Stomach smooth muscle (tissue), 2 donors: Measurements from ENCODE around the gene THAP7.
"Not testable (repeated sequence)": the region's sequence is repeated elsewhere in the genome, so short reads cannot be mapped to it uniquely, and the experiment has no call there.

Experiments used
- H3K27ac ChIP-seq: one replicate; pipeline ENCODE4 v1.7.0; 2013; ENCODE audit warnings: mild to moderate bottlenecking, low read length, inconsistent platforms
- H3K27me3 ChIP-seq, 2 donors: one replicate each; pipeline ENCODE4 v1.7.0; 2013; ENCODE audit warnings: low read length in 2 of 2; ENCODE audit not compliant: insufficient read depth in 2 of 2, control insufficient read depth in 1 of 2
- H3K36me3 ChIP-seq, 2 donors: one replicate each; pipeline ENCODE4 v1.7.0; 2013; ENCODE audit warnings: low read length in 2 of 2; ENCODE audit not compliant: control insufficient read depth in 2 of 2, insufficient read depth in 2 of 2
- H3K4me1 ChIP-seq: one replicate; pipeline ENCODE4 v1.7.0; 2013; ENCODE audit warnings: low read length; ENCODE audit not compliant: control insufficient read depth, insufficient read depth
- H3K4me3 ChIP-seq, 2 donors: one replicate each; pipeline ENCODE4 v1.7.0; 2013; ENCODE audit warnings: low read length in 2 of 2
- H3K9ac ChIP-seq, 2 donors: one replicate each; pipeline ENCODE4 v1.7.0; 2013; ENCODE audit warnings: low read length in 2 of 2, mild to moderate bottlenecking in 1 of 2
- H3K9me3 ChIP-seq, 2 donors: one replicate each; pipeline ENCODE4 v1.7.0; 2013; ENCODE audit warnings: low read length in 2 of 2; ENCODE audit not compliant: control insufficient read depth in 2 of 2
- donor health status: healthy.
- donor health status: Pancreatic carcinoma.

The THAP7 gene, protein sequence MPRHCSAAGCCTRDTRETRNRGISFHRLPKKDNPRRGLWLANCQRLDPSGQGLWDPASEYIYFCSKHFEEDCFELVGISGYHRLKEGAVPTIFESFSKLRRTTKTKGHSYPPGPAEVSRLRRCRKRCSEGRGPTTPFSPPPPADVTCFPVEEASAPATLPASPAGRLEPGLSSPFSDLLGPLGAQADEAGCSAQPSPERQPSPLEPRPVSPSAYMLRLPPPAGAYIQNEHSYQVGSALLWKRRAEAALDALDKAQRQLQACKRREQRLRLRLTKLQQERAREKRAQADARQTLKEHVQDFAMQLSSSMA

DNA sequence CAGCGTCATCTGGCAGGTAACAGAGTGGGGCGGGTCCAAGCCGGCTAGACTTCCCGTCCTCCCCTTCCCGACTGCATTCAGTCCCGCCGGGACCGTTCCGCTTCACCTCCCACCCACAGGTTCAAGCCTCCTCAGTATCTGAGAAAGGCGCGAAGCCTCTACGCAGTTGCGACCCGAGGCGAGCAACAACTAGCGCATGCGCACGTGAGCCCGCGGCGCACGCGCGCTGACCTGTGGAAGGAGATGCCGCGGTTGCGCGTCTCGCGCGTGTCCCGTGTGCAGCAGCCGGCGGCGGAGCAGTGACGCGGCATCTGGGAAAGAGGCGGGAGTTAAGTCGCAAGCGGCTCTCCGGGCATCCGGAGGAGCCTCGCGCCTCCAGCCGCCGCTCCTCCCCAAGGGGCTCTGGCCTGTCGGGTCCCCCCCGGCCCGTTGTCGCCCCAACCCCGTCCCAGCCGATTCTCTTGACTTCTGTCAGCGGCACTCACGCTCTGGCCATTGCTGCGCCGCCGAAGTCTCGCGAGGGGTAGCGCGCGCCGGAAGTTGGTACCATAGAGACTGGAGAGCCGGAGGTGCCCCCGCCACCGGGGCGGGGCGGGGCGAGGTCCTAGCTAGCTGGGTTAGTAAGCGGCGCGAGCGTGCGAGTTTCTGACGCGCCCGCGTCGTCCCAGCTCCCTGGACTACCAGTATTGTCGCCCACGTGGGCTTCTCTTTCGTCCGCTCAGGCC is at the start of gene THAP7:
Gene THAP7 (minus strand): TSS at position 518 of the 725 bp plus-strand sequence. CDS start 207 bp downstream, at position 311.
- peaks cover 36% of the 10 kb centered on the region for H3K4me1 ChIP-seq
- peak within 1 kb of the TSS; percentile 85 to 95 for H3K9ac ChIP-seq
- H3K36me3 ChIP-seq, result peaks cover 6 to 14% of the 10 kb centered on the region in 2 donors
- H3K27me3 ChIP-seq, result no peaks in the 10 kb centered on the region
- H3K4me3 ChIP-seq, result peak within 1 kb of the TSS; percentile 65 to 90
- peak within 1 kb of the TSS; percentile 96 for H3K27ac ChIP-seq
- H3K9me3 ChIP-seq, result no peaks in the 10 kb centered on the region

DNA sequence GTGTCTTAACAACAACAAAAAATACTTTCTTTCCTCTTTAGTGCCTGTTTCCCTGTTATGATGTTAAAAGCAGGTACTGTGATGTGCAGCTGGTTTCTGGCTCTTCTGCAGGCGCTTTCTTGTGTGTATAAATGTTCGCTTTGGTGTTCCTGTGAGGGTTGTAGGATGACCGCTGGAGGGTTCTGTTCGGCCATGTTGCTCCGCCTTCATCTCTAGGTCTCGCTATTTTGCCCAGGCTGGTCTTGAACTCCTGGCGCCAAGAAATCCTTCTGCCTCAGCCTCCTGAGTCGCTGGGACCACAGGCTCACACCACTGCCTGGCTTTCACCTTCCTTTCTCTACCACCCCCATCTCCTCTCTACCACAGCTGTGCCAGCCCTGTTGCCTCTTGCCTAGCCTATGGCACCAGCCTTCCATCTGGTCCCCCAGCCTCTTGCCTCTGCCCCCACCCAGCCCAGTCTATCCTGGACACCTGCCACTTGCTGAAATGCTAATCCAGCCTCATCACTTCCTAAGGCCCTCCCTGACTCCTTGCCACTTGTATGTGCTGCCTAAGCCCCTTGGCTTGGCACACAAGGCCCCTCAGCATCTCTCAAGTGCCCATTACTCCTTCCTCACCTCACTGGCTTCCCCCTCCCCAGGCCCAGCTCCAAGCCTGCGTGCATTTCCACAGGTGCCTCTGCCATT is 49.4 kb upstream of the THAP7 start:
- Histone ChIP-seq H3K9me3 (no peaks in the 10 kb centered on the region), H3K27ac (no peak overlapping the region), H3K9ac (no peak overlapping the region), H3K4me3 (no peak overlapping the region), H3K27me3 (peaks cover 0 to 4% of the 10 kb centered on the region in 2 donors), H3K4me1 (no peaks in the 10 kb centered on the region), H3K36me3 (no peaks in the 10 kb centered on the region)

DNA sequence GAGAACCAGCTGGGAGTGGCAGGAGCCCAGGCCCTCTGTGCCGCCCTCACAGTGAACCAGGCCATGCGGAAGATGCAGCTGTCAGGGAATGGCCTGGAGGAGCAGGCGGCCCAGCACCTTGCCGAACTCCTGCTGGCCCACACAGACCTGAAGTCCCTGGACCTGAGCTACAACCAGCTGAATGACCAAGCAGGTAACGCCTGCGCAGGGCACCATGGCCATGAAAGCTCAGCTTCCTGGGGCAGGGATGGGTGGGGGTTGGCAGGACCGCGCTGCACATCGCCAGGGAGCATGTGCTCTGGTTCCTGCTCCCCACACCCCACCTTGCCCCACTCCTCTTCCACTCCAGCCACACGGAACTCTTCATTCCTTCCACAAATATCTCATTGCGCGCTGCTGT is 47.0 kb upstream of the THAP7 start:
- not testable (repeated sequence) for H3K27me3 ChIP-seq, H3K4me3 ChIP-seq, H3K27ac ChIP-seq, H3K9ac ChIP-seq, H3K36me3 ChIP-seq, H3K9me3 ChIP-seq
- H3K4me1 ChIP-seq, result peaks cover 17% of the 10 kb centered on the region

DNA sequence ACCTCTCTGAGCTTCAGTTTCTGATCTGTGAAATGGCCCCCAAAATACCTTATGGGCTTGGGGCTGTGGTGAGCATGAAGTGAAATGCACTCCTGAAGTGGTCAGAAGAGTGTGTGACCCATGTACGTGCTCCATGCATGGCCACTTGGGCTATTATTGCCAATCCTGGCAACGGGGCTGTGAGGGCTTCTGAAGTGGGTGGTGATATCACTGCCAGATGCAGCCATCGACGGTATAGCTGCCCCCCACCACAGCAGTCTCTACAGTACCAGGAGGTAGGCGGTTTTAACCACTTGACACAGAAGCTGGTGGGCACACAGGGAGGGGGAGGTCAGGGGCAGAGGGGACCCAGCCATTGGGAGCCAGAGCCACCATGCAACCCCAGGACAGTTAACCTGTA is 46.5 kb upstream of the THAP7 start:
- not testable (repeated sequence) for H3K4me3 ChIP-seq, H3K27ac ChIP-seq, H3K27me3 ChIP-seq, H3K9ac ChIP-seq, H3K36me3 ChIP-seq, H3K9me3 ChIP-seq
- peaks cover 17% of the 10 kb centered on the region for H3K4me1 ChIP-seq

DNA sequence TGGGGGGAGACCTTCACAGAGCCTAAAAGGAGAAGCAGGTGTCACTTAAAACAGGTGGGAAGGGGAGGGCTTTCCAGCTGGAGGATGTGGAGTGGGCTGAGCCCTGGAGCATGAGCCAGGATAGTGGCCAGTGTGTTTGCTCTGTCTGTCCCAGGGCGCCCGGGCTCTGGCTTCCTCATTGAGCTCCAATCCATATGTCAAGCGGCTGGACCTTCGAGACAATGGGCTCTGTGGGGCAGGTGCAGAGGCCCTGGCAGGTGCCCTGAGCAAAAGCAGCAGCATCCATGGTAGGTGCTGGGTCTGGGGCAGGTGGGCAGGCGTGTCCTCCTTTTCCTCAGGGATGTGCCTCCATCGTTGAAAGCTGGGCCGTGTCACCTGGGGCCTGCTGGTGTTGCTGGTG is 45.8 kb upstream of the THAP7 start:
- no peaks in the 10 kb centered on the region for H3K9me3 ChIP-seq
- no peak overlapping the region for H3K4me3 ChIP-seq
- H3K27ac ChIP-seq, result no peak overlapping the region
- no peaks in the 10 kb centered on the region for H3K27me3 ChIP-seq
- H3K9ac ChIP-seq, result no peak overlapping the region
- H3K36me3 ChIP-seq, result no peaks in the 10 kb centered on the region
- peaks cover 17% of the 10 kb centered on the region for H3K4me1 ChIP-seq

DNA sequence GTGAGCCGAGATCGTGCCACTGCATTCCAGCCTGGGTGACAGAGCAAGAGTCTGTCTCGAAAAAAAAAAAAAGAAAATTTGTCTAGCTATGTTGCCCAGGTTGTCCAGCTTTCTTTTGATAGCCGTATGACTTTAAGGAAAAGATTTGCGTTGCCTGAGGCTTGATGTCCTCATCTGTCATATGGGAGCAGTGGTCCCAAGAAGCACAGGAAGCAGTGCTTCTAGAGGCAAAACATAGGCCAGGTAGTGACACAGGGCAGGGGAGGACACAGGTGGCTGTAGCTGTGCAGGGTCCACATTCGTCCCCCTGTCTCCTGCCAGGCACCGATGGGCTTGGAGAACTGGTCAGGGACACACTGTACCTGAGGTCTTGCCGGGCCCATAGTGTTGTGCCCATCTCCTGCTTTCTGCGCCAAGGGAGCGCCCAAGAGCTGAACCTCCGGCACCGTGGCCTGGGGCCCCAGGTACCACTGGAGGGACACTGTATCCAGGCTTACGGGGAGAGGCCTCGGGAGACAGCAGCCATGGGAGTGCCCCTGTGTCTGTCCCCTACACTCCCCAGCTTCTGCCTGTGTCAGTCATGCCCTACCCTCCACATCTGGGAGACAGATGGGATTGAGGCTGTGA is 45.2 kb upstream of the THAP7 start:
- H3K9ac ChIP-seq, result no peak overlapping the region
- no peaks in the 10 kb centered on the region for H3K27me3 ChIP-seq
- peaks cover 17% of the 10 kb centered on the region for H3K4me1 ChIP-seq
- H3K4me3 ChIP-seq, result no peak overlapping the region
- H3K36me3 ChIP-seq, result no peaks in the 10 kb centered on the region
- no peak overlapping the region for H3K27ac ChIP-seq
- H3K9me3 ChIP-seq, result no peaks in the 10 kb centered on the region

DNA sequence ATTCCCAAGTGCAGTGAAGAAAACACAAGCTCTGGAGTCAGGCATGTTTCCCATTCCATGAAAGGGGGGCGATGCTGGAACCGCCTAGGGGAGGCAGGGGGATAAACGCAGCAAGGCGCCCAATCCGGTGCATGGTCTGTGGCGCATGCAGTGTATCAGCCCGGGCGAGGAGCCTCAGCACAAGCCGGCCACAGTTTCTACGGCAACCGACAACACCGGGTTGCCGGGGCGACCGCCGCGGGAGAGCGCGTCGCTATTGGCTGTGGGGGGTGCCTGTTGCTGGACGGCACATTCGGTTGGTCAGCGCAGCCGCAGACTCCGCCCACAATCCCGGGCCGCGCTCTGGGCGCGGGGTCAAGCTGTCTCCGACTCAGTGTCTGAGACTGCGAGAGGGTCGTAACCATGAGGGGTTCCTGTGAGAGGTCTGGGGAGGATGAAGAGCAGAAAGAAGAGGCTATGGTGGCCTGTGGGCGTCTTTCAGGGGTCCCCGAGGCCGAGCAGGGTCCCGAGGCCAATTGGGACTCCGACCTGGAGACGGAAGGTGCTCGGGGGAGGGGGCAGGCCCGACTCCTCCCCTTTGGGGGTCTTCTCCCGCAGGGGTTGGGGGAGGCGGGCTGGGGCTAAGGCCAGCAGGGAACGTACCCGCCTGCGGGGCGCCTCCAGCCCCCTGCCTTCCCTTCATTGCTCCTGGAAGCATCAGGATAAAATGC is 43.8 kb upstream of the THAP7 start, which contains the start of gene LRRC74B:
Gene LRRC74B (plus strand): TSS at position 362 of the 710 bp plus-strand sequence. CDS start 41 bp downstream, at position 403.
- no peak within 1 kb of the TSS for H3K27ac ChIP-seq
- no peaks in the 10 kb centered on the region for H3K27me3 ChIP-seq
- peaks cover 17% of the 10 kb centered on the region for H3K4me1 ChIP-seq
- no peaks in the 10 kb centered on the region for H3K9me3 ChIP-seq
- peak within 1 kb of the TSS; percentile 80 to 84 for H3K4me3 ChIP-seq
- H3K36me3 ChIP-seq, result no peaks in the 10 kb centered on the region
- peak within 1 kb of the TSS; percentile 29 to 35 for H3K9ac ChIP-seq

DNA sequence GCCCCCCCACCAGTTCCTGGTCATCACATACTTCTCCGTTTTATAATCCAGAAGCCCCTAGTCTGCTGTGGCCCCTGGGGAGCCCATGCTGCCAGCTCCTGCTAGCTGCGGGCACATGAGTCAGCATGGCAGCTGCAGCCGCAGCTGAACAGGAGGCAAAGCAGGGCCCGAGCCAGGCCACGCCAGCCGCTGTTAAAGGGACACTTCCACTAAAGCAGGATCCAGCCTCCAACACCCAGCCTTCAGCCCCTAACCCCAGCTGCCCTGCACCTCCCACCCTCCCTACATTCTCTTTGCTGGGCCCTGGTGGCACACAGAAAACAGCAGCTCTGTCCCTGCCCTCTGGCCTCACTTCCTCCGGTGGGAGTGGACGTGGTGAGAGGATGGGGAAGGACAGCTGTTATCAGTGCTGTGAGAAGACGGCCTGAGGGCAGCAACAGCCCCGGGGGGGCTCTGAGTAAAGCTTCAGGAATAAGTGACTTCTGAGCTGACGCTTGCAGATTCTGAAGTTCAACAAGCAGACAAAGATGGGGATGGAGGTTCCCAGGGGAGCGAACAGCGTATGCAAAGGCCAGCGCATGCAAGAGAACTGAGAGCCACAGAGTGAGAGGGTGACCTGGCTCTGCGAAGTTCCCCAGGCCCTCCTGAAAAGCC is 43.1 kb upstream of the THAP7 start:
- Histone ChIP-seq H3K9ac (peak overlapping the region; percentile 29 to 35), H3K4me3 (peak overlapping the region; percentile 80 to 84), H3K36me3 (no peaks in the 10 kb centered on the region), H3K27ac (no peak overlapping the region), H3K9me3 (no peaks in the 10 kb centered on the region), H3K27me3 (no peaks in the 10 kb centered on the region), H3K4me1 (peaks cover 17% of the 10 kb centered on the region)

DNA sequence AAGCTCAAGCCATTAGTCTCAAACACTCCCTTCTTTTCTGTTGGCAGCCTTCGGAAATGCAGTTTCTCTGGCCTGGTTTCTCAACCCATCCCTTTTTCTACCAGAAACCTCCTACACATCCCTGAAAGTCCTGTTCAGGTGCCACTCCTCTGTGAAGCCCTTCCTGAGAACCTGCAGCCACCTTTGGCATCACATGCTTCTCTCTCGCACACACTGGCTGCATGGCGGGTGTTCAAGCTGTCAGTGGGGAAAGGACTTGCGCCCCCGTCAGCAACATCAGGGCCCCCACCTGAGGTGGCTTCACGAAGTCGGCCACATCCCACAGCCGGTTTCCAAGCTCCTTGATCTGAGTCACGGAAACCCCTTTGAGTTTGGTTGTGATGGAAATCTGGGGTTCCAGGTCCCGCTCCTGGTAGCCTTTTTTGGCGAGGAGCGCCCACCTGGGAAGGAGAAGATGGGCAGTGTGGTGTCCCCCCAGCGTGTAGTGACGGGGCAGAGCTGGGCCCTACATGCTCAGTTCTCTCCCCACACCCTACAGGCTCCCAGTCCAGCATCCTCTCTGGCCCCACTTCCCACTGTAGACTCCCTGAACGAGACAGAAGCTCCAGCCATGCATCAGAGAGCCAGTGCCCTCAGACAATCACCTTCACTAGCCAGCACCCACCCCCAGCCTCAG is 42.1 kb upstream of the THAP7 start:
- Histone ChIP-seq H3K27me3 (no peaks in the 10 kb centered on the region), H3K36me3 (no peaks in the 10 kb centered on the region), H3K27ac (no peak overlapping the region), H3K4me1 (peaks cover 17% of the 10 kb centered on the region), H3K9ac (no peak overlapping the region), H3K4me3 (no peak overlapping the region), H3K9me3 (no peaks in the 10 kb centered on the region)
